ENCODE data around the gene LRMDA. TPM values are rescaled to one million over a fixed set of nuclear protein-coding genes. Genes with fewer than 3 reads are reported as not detected.

Gene LRMDA
- total and polyA plus RNA-seq, 12 donors, result 30.7 to 132 (median 78.1) TPM

DNA sequence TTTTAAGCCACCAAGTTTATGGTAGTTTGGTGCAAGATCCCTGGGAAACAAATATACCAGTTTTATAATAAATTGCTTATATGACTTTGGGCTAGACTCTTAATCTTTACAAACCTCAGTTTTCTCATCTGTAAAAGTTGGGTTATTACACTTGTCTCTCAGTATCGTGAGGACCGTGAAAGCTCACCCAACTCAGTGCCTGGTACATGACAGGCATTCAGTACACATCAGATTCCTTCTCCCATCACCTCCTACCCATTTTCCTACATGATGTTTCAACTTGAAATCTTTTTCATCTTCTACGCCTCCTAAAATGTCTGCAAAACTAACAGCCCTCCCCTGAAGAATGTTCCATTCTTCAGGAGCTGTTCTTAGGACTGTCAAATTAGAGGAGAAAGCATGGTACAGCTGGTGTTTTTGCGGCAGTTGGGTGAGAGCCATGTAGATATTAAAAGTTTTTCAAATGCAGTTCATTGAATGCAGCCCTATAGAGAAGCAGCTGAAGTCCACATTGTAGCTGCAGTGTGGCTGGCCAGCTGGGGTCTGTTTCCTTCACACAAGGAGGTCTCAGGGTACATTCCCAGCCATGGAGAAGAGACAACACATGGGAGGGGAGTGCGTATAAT, 812.8 kb downstream of the LRMDA start:
- intact Hi-C loops (cut with DNase I), result no loop called here
- TF ChIP-seq POLR2A (IDR thresholded peaks at IDR 0.05), result no peak
- TF ChIP-seq, protein P1, sequence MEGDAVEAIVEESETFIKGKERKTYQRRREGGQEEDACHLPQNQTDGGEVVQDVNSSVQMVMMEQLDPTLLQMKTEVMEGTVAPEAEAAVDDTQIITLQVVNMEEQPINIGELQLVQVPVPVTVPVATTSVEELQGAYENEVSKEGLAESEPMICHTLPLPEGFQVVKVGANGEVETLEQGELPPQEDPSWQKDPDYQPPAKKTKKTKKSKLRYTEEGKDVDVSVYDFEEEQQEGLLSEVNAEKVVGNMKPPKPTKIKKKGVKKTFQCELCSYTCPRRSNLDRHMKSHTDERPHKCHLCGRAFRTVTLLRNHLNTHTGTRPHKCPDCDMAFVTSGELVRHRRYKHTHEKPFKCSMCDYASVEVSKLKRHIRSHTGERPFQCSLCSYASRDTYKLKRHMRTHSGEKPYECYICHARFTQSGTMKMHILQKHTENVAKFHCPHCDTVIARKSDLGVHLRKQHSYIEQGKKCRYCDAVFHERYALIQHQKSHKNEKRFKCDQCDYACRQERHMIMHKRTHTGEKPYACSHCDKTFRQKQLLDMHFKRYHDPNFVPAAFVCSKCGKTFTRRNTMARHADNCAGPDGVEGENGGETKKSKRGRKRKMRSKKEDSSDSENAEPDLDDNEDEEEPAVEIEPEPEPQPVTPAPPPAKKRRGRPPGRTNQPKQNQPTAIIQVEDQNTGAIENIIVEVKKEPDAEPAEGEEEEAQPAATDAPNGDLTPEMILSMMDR (IDR thresholded peaks at IDR 0.05), result no peak
- DNase-seq, result no peak
- H3K27me3 ChIP-seq, result no peaks in the 10 kb centered on the region
- H3K27ac ChIP-seq, result no peak overlapping the region
- no peaks in the 10 kb centered on the region for H3K36me3 ChIP-seq (replicated peaks in 1 of 2)
- H3K4me1 ChIP-seq (replicated peaks in 1 of 2), result no peaks in the 10 kb centered on the region
- WGBS, 4 donors, result 82 to 90% (median 87%) methylated on average over 5 of the region's 5 CpGs
- no peak overlapping the region for H3K4me3 ChIP-seq
- H3K9me3 ChIP-seq (replicated peaks in 1 of 3), result no peaks in the 10 kb centered on the region

DNA sequence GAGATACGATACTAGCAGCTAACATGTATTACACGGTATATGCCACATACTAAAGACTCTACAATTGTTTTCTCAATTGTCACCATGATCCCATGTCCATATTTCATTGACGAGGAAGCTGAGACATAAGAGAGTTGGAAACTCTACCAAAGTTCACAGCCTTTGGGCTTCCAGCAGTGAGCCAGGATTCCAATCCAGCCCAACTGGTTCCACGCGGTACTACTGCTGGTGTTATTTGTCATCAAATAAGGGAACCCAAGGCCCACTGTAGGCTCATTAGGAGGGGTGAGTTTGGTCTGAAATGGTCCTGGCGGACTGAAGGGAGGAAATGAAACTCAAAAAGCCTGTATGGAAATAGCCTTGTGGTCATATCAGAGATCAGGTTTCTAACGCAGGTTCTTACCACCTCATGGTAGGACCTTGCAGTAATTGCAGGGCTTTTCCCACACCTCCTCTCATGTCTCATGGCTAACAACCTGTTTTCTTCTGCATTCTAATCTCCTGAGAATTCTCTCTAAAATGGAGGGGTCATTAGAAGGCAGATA, 814.6 kb downstream of the LRMDA start:
- no peak for DNase-seq
- WGBS, 4 donors, result 91 to 95% (median 94%) methylated on average over 7 of the region's 7 CpGs
- Histone ChIP-seq H3K4me1 (replicated peaks in 1 of 2) (peaks cover 0 to 2% of the 10 kb centered on the region in 2 donors), H3K4me3 (no peak overlapping the region), H3K36me3 (replicated peaks in 1 of 2) (no peaks in the 10 kb centered on the region), H3K9me3 (replicated peaks in 1 of 3) (no peaks in the 10 kb centered on the region), H3K27me3 (no peaks in the 10 kb centered on the region), H3K27ac (no peak overlapping the region)
- intact Hi-C loops (cut with DNase I), result no loop called here
- no peak for TF ChIP-seq POLR2A (IDR thresholded peaks at IDR 0.05)
- TF ChIP-seq, protein P1 (IDR thresholded peaks at IDR 0.05), result no peak

DNA sequence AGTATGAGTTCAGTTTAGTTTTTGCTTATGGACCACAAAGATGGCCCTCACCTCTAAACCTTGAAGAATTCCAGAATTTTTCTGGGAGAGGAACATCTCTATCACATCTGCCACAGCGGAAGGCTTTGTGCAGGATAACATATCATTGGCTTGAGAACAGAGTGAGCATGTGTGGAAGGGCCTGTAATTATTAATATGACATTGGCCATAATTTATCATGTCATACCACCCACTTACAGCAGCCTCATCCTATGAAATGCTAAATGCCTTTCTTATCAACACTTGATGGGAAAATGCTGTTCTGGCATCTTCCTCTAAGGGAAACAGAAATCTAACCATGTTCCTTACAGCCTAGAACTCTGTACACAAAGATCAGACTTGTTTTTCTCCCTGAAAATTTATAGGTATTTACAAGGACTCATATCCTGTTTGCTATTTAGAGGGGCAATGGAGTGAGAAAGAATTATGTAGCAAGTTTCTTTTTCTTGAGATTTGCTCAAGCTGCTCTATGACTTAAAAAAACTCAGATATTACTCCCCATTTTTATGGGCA, 817.3 kb downstream of the LRMDA start:
- Histone ChIP-seq H3K27ac (no peak overlapping the region), H3K4me3 (no peak overlapping the region), H3K27me3 (no peaks in the 10 kb centered on the region), H3K36me3 (replicated peaks in 1 of 2) (no peaks in the 10 kb centered on the region), H3K9me3 (replicated peaks in 1 of 3) (no peaks in the 10 kb centered on the region), H3K4me1 (replicated peaks in 1 of 2) (peaks cover 7 to 20% of the 10 kb centered on the region in 2 donors)
- DNase-seq, result no peak
- no peak for TF ChIP-seq POLR2A (IDR thresholded peaks at IDR 0.05)
- TF ChIP-seq, protein P1 (IDR thresholded peaks at IDR 0.05), result no peak
- intact Hi-C loops (cut with DNase I), result no loop called here
- 50 to 84% (median 70%) methylated on average over 1 of the region's 1 CpG for WGBS, 4 donors

DNA sequence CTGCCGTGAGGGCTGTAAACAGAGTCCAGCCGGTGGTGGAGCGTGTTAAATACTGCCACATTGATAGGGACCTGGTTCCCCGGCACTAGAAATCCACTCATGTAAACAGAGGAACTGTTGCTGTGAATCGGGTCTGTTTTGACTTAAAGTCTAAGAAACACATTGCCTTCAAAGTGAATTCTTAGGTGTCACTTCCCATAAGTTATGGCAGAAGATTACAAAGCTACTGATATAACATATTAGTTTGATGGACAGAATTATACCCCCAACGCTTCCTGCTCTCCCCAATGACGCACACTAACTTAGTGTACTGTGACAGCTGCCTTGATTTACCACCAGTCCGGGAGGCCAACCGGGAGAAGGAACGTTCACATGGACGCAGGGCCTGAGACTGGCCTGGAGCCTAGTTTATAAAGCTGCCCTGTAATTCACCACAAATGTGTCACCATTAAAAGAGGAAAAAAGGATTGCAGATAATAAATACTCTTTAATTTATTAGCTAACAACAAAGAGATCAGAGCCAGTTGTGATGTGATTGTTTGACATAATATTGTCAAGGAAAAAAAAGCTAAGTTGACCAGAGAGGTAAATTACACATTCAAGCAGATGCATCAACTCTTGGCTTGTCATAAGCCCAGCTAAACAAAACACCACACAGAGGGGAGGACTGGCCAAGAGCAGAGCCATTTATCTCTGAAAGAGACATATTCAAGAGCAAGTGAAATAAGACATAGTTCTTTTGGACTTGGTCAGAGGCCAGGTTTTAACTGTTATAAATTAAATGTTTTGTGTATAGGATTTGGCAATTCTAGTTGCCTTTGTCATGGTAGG, 820.6 kb downstream of the LRMDA start:
- H3K4me1 ChIP-seq (replicated peaks in 1 of 2), result peaks cover 7 to 30% of the 10 kb centered on the region in 2 donors
- no peak overlapping the region for H3K4me3 ChIP-seq
- intact Hi-C loops (cut with DNase I), result no loop called here
- H3K9me3 ChIP-seq (replicated peaks in 1 of 3), result no peaks in the 10 kb centered on the region
- no peaks in the 10 kb centered on the region for H3K36me3 ChIP-seq (replicated peaks in 1 of 2)
- H3K27ac ChIP-seq, result peak overlapping the region in 3 of 5 donors; percentile 59 to 84 (median 62)
- peak; percentile 66 to 94 (median 88) for DNase-seq
- no peak for TF ChIP-seq POLR2A (IDR thresholded peaks at IDR 0.05)
- WGBS, 4 donors, result 30 to 34% (median 31%) methylated on average over 11 of the region's 11 CpGs
- no peaks in the 10 kb centered on the region for H3K27me3 ChIP-seq

Measured in adrenal gland (tissue), 12 donors.